GM23338 (cell line): Measurements from ENCODE around the gene CLEC12A. TPM values are rescaled to one million over a fixed set of nuclear protein-coding genes. Genes with fewer than 3 reads are reported as not detected.
A peak's percentile ranks its signal among the peaks of the same experiment; 100 is the strongest.

Experiments
- ATAC-seq: fragments of 200-7000 bp; cut with Tn5 transposase; 3 replicates; pipeline ENCODE4 v1.9.1; 2020
- DNase-seq: peaks from one replicate; pipeline ENCODE4 v3.0.0-alpha.2; 2015; ENCODE audit warnings: low spot score
- H2AFZ ChIP-seq: fragments of 200-600 bp; sonication (generic); 2 replicates; pipeline ENCODE4 v1.8.0; 2016; ENCODE audit warnings: antibody characterized with exemption, mild to moderate bottlenecking, moderate library complexity
- H3F3A ChIP-seq: fragments of 200-600 bp; sonication (generic); replicated peaks from 2 replicates; pipeline ENCODE4 v1.8.0; 2017; ENCODE audit warnings: antibody characterized with exemption, mixed run types, low read depth
- H3K27ac ChIP-seq: fragments of 200-600 bp; sonication (generic); 2 replicates; pipeline ENCODE4 v1.6.1; 2016; ENCODE audit warnings: low read depth
- H3K27me3 ChIP-seq: fragments of 200-600 bp; sonication (generic); 2 replicates; pipeline ENCODE4 v1.8.0; 2016; ENCODE audit warnings: mild to moderate bottlenecking, mixed run types, moderate library complexity; ENCODE audit not compliant: insufficient read depth
- H3K36me3 ChIP-seq: fragments of 200-600 bp; sonication (generic); 2 replicates; pipeline ENCODE4 v1.8.0; 2016; ENCODE audit warnings: mild to moderate bottlenecking; ENCODE audit not compliant: insufficient read depth
- H3K4me1 ChIP-seq: fragments of 200-600 bp; sonication (generic); 2 replicates; pipeline ENCODE4 v1.8.0; 2016; ENCODE audit warnings: mild to moderate bottlenecking, moderate library complexity; ENCODE audit not compliant: insufficient read depth
- H3K4me2 ChIP-seq: fragments of 200-600 bp; sonication (generic); 2 replicates; pipeline ENCODE4 v1.7.1; 2017; ENCODE audit warnings: mixed run types
- H3K4me3 ChIP-seq: fragments of 200-600 bp; sonication (generic); 2 replicates; pipeline ENCODE4 v1.6.1; 2016; ENCODE audit warnings: mixed run types
- H3K79me2 ChIP-seq: fragments of 200-600 bp; sonication (generic); replicated peaks from 2 replicates; pipeline ENCODE4 v1.8.0; 2017; ENCODE audit warnings: mild to moderate bottlenecking; ENCODE audit not compliant: insufficient read depth
- H3K9me2 ChIP-seq: fragments of 200-600 bp; sonication (generic); 2 replicates; pipeline ENCODE4 v1.8.0; 2017; ENCODE audit not compliant: insufficient read depth
- H4K20me1 ChIP-seq: fragments of 200-600 bp; sonication (generic); replicated peaks from 2 replicates; pipeline ENCODE4 v1.8.0; 2017; ENCODE audit warnings: mild to moderate bottlenecking; ENCODE audit not compliant: insufficient read depth
- H3K27ac Mint-ChIP-seq: 2 replicates; pipeline ENCODE4 v1.8.0; 2020; ENCODE audit warnings: inconsistent platforms, mild to moderate bottlenecking, moderate library complexity, mixed read lengths
- H3K27me3 Mint-ChIP-seq: 3 replicates; pipeline ENCODE4 v1.8.0; 2022; ENCODE audit warnings: low read depth, mild to moderate bottlenecking, moderate library complexity, mixed read lengths, inconsistent platforms; ENCODE audit not compliant: insufficient read depth, poor library complexity
- H3K36me3 Mint-ChIP-seq: 3 replicates; pipeline ENCODE4 v1.8.0; 2021; ENCODE audit warnings: low read depth, mild to moderate bottlenecking, inconsistent platforms, moderate library complexity, mixed read lengths
- H3K4me1 Mint-ChIP-seq: 3 replicates; pipeline ENCODE4 v1.8.0; 2020; ENCODE audit warnings: mild to moderate bottlenecking, inconsistent platforms, mixed read lengths
- H3K4me3 Mint-ChIP-seq: 3 replicates; pipeline ENCODE4 v1.8.0; 2021; ENCODE audit warnings: moderate library complexity, mild to moderate bottlenecking, inconsistent platforms, mixed read lengths
- H3K9me3 Mint-ChIP-seq: 3 replicates; pipeline ENCODE4 v1.8.0; 2020; ENCODE audit warnings: moderate library complexity, mild to moderate bottlenecking, inconsistent platforms, mixed read lengths
- CREB1 ChIP-seq: fragments of 250-450 bp; sonication (Bioruptor Pico); IDR thresholded peaks from 2 replicates; pipeline ENCODE4 v1.5.0; 2020; ENCODE audit warnings: low read depth, mild to moderate bottlenecking, moderate library complexity
- CTCF ChIP-seq, 2 experiments: fragments of 200-600 bp in 1 of 2; sonication (generic) in 1 of 2; conservative IDR thresholded peaks; 2 replicates each; pipeline versions ENCODE4 v1.5.1 to v1.6.1; 2016 to 2017; ENCODE audit warnings: antibody characterized with exemption in 2 of 2, low read depth in 2 of 2, mild to moderate bottlenecking in 2 of 2, moderate library complexity in 1 of 2
- EZH2 ChIP-seq: fragments of 200-600 bp; sonication (generic); IDR thresholded peaks from one replicate; pipeline ENCODE4 v1.8.0; 2017; ENCODE audit warnings: antibody characterized with exemption, mild to moderate bottlenecking, low read depth; ENCODE audit not compliant: unreplicated experiment
- EZH2phosphoT487 ChIP-seq: fragments of 200-600 bp; sonication (generic); IDR thresholded peaks from one replicate; pipeline ENCODE4 v1.8.1; 2018; ENCODE audit warnings: antibody characterized with exemption; ENCODE audit not compliant: unreplicated experiment
- JUNB ChIP-seq: IDR thresholded peaks from one replicate; pipeline ENCODE4 v1.6.1; 2016; ENCODE audit warnings: antibody characterized with exemption; ENCODE audit not compliant: unreplicated experiment
- POLR2AphosphoS5 ChIP-seq: IDR thresholded peaks from 2 replicates; pipeline ENCODE4 v1.6.1; 2016; ENCODE audit warnings: antibody characterized with exemption, low read depth
- REST ChIP-seq: IDR thresholded peaks from one replicate; pipeline ENCODE4 v1.6.1; 2018; ENCODE audit warnings: antibody characterized with exemption; ENCODE audit not compliant: unreplicated experiment
- STAT1 ChIP-seq: IDR thresholded peaks from one replicate; pipeline ENCODE4 v1.6.1; 2016; ENCODE audit warnings: antibody characterized with exemption; ENCODE audit not compliant: unreplicated experiment
- ZNF331 ChIP-seq: fragments of 250-450 bp; sonication (Bioruptor Pico); IDR thresholded peaks from 2 replicates; pipeline ENCODE4 v1.5.0; 2020; ENCODE audit warnings: low read depth, mild to moderate bottlenecking, moderate library complexity
- polyA plus RNA-seq: library from polyadenylated mRNA; unstranded; fragments of >200 nt; fragmentation: Nextera tagmentation; extraction: Ambion mirVana; gene quantifications from 2 replicates; pipeline ENCODE4 v1.2.1, GENCODE V29; 2016
- total RNA-seq: library from RNA; depleted of rRNA; stranded (reverse); fragments of >200 nt; shearing (Covaris generic); gene quantifications from 2 replicates; pipeline ENCODE4 v1.2.3, GENCODE V29; 2014
- TF ChIP-seq, protein P1 (sequence below): IDR thresholded peaks from 2 replicates; pipeline ENCODE4 v1.6.1; 2016; ENCODE audit warnings: antibody characterized with exemption

Gene CLEC12A
- total and polyA plus RNA-seq, 2 experiments from 2014 or later: not detected

GRCh38 chr12:10031771-10032175 lies 60.6 kb downstream of the CLEC12A start:
- peak overlapping the region; percentile 68; the same call in 1 of the 2 replicates for H3K27ac ChIP-seq
- ATAC-seq: peak; percentile 78
- no peak for TF ChIP-seq STAT1
- TF ChIP-seq POLR2AphosphoS5: no peak
- TF ChIP-seq EZH2phosphoT487: no peak
- no peak for TF ChIP-seq ZNF331 (CRISPR knock-in tag)
- TF ChIP-seq REST: no peak
- no peak for TF ChIP-seq JUNB

GRCh38 chr12:10033783-10034545 lies 62.8 kb downstream of the CLEC12A start:
- no peaks in the 10 kb centered on the region for H4K20me1 ChIP-seq
- H3K4me1 ChIP-seq: no peaks in the 10 kb centered on the region
- no peak overlapping the region for H3K27ac ChIP-seq
- no peaks in the 10 kb centered on the region for H3K79me2 ChIP-seq
- no peak overlapping the region for H3K4me2 ChIP-seq
- H3K27ac Mint-ChIP-seq: no peak overlapping the region
- DNase-seq (peak; percentile 30), ATAC-seq (no peak)
- no peaks in the 10 kb centered on the region for H3K27me3 ChIP-seq
- peaks cover under 1% of the 10 kb centered on the region for H3K27me3 Mint-ChIP-seq
- no peaks in the 10 kb centered on the region; the same call in 2 of the 3 replicates for H3K36me3 Mint-ChIP-seq
- H3K4me3 Mint-ChIP-seq: no peak overlapping the region
- TF ChIP-seq JUNB: no peak
- TF ChIP-seq EZH2phosphoT487: no peak
- TF ChIP-seq, protein P1, sequence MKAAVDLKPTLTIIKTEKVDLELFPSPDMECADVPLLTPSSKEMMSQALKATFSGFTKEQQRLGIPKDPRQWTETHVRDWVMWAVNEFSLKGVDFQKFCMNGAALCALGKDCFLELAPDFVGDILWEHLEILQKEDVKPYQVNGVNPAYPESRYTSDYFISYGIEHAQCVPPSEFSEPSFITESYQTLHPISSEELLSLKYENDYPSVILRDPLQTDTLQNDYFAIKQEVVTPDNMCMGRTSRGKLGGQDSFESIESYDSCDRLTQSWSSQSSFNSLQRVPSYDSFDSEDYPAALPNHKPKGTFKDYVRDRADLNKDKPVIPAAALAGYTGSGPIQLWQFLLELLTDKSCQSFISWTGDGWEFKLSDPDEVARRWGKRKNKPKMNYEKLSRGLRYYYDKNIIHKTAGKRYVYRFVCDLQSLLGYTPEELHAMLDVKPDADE: no peak
- TF ChIP-seq EZH2: no peak
- no peak for TF ChIP-seq REST
- TF ChIP-seq CTCF (conservative IDR thresholded peaks at IDR 0.05; ENCODE audit: low read depth in 2 of 2): peak in 1 of 2 experiments; percentile 71
- TF ChIP-seq CREB1 (CRISPR knock-in tag): no peak
- TF ChIP-seq STAT1: no peak
- H3K9me2 ChIP-seq: 0 out of 2 replicates have a peak, but pooled peaks cover 8% of the 10 kb centered on the region
- no peak overlapping the region for H3K4me3 ChIP-seq
- peaks cover 11% of the 10 kb centered on the region; the same call in 2 of the 3 replicates for H3K4me1 Mint-ChIP-seq
- peaks cover 9% of the 10 kb centered on the region; the same call in 2 of the 3 replicates for H3K9me3 Mint-ChIP-seq
- no peaks in the 10 kb centered on the region for H3F3A ChIP-seq
- no peak overlapping the region for H2AFZ ChIP-seq
- no peaks in the 10 kb centered on the region for H3K36me3 ChIP-seq

More at GRCh38 chr12:10031771-10032175, 60.6 kb downstream of the CLEC12A start:
- no peak overlapping the region for H2AFZ ChIP-seq
- DNase-seq: peak; percentile 67
- H3K9me2 ChIP-seq: 0 out of 2 replicates have a peak, but pooled peaks cover 8% of the 10 kb centered on the region
- H3K79me2 ChIP-seq: no peaks in the 10 kb centered on the region
- Mint-ChIP-seq H3K27ac (no peak overlapping the region; the same call in none of the 2 replicates), H3K27me3 (no peaks in the 10 kb centered on the region), H3K4me3 (no peak overlapping the region), H3K4me1 (peaks cover 11% of the 10 kb centered on the region; the same call in 2 of the 3 replicates), H3K36me3 (no peaks in the 10 kb centered on the region; the same call in 2 of the 3 replicates), H3K9me3 (peaks cover 9% of the 10 kb centered on the region; the same call in 2 of the 3 replicates)
- no peaks in the 10 kb centered on the region for H3K27me3 ChIP-seq
- H3K4me3 ChIP-seq: no peak overlapping the region
- no peaks in the 10 kb centered on the region for H4K20me1 ChIP-seq
- no peaks in the 10 kb centered on the region for H3K4me1 ChIP-seq
- H3K36me3 ChIP-seq: no peaks in the 10 kb centered on the region
- H3F3A ChIP-seq: no peaks in the 10 kb centered on the region
- H3K4me2 ChIP-seq: no peak overlapping the region
